Tibial nerve (tissue), 3 donors: ENCODE results near the gene CPNE9.

Experiments
- POLR2A ChIP-seq, 2 donors: fragments of 450-650 bp; IDR thresholded peaks; one replicate each; pipeline ENCODE4 v1.6.1; 2017; ENCODE audit warnings: antibody characterized with exemption in 2 of 2, mild to moderate bottlenecking in 2 of 2, moderate library complexity in 2 of 2
- TF ChIP-seq, protein P1 (sequence below), 5 experiments: fragments of 200-600 bp in 3 of 5; fragments of 450-650 bp in 2 of 5; sonication (generic) in 3 of 5; IDR thresholded peaks; one replicate each; pipeline ENCODE4 v1.5.1; 2016 to 2019; ENCODE audit warnings: antibody characterized with exemption in 5 of 5, mild to moderate bottlenecking in 3 of 5, moderate library complexity in 2 of 5

GRCh38 chr3:9768141-9768775 lies 64.6 kb downstream of the CPNE9 start:
- TF ChIP-seq, protein P1, sequence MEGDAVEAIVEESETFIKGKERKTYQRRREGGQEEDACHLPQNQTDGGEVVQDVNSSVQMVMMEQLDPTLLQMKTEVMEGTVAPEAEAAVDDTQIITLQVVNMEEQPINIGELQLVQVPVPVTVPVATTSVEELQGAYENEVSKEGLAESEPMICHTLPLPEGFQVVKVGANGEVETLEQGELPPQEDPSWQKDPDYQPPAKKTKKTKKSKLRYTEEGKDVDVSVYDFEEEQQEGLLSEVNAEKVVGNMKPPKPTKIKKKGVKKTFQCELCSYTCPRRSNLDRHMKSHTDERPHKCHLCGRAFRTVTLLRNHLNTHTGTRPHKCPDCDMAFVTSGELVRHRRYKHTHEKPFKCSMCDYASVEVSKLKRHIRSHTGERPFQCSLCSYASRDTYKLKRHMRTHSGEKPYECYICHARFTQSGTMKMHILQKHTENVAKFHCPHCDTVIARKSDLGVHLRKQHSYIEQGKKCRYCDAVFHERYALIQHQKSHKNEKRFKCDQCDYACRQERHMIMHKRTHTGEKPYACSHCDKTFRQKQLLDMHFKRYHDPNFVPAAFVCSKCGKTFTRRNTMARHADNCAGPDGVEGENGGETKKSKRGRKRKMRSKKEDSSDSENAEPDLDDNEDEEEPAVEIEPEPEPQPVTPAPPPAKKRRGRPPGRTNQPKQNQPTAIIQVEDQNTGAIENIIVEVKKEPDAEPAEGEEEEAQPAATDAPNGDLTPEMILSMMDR (IDR thresholded peaks at IDR 0.05) = no peak
- no peak for TF ChIP-seq POLR2A (IDR thresholded peaks at IDR 0.05)
